ENCODE results near the gene LRP8.
"Not testable (repeated sequence)": the region's sequence is repeated elsewhere in the genome, so short reads cannot be mapped to it uniquely, and the experiment has no call there.

Gene LRP8

GRCh38 chr1:53288790-53289429, 39.0 kb downstream of the LRP8 start:
- no peak for DNase-seq (ENCODE audit: low read depth)
- no peak overlapping the region for H3K4me3 ChIP-seq (ENCODE audit: low read length)
- TF ChIP-seq CTCF (conservative IDR thresholded peaks at IDR 0.05; ENCODE audit: low read length) = no peak

GRCh38 chr1:53288002-53288789, 39.7 kb downstream of the LRP8 start:
- no peak for DNase-seq (ENCODE audit: low read depth)
- no peak for TF ChIP-seq CTCF (conservative IDR thresholded peaks at IDR 0.05; ENCODE audit: low read length)
- H3K4me3 ChIP-seq (ENCODE audit: low read length) = no peak overlapping the region

GRCh38 chr1:53286955-53287354, 40.9 kb downstream of the LRP8 start:
- no peak for TF ChIP-seq CTCF (conservative IDR thresholded peaks at IDR 0.05; ENCODE audit: low read length)
- DNase-seq (ENCODE audit: low read depth) = no peak
- H3K4me3 ChIP-seq (ENCODE audit: low read length) = no peak overlapping the region

DNA sequence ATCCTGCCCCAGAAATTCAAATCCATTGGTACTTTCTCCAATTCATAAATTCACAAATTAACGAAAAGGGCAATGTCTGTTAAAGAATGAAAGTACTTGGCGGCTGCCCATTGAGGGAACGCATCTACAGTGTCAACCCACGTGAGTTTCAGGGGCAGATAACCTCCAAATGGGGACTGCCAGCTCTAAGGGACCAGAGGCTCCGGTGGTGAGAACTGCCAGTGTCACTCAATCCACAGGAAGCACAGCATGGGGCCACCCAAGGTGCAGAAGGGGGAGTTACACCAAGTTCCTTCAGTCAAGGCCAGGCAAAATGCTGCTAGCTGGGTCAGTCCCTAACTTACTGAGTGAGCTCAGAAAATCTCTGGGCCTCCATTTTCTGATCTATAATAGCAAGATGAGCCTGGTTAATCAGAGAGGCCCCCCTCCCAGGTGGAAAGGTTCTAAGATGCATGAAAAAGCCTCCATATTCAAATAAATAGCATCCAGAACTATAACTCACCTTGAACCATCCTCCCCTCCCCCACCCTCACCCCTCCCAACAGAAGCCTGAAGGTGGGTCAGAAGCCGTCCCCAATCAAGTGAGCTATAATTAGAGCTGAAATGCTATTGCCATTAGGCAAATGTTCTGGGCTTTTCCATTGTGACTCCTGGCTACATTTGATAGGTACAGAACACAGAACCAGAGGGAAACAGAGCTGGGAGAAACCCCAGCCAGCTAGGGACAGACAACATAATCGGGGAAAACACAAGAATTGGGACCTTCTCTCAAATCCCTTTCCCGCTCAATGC, 41.7 kb downstream of the LRP8 start:
- no peak for DNase-seq (ENCODE audit: low read depth)
- H3K4me3 ChIP-seq (ENCODE audit: low read length) = no peak overlapping the region
- no peak for TF ChIP-seq CTCF (conservative IDR thresholded peaks at IDR 0.05; ENCODE audit: low read length)

DNA sequence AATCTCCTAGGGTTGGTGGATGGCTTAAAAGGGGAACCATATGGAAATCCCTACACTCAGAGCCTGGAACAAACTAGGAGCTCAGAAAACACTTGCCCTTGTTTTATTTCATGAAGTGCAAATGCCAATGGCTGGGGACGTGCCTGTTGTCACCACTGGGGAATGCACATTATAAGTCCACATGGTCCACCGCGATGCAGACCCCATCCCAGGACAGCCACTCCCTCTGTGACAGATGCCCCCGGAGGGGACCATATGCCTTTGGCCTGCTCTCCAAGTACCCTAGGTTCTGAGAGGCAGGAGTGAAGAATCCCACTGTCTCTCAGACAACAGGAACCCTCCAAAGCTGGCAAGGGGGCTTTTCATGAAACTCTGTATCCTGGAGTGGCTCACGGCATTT, 42.3 kb downstream of the LRP8 start:
- H3K4me3 ChIP-seq (ENCODE audit: low read length) = no peak overlapping the region
- no peak for DNase-seq (ENCODE audit: low read depth)
- no peak for TF ChIP-seq CTCF (conservative IDR thresholded peaks at IDR 0.05; ENCODE audit: low read length)

- TF ChIP-seq CTCF (conservative IDR thresholded peaks at IDR 0.05; ENCODE audit: low read length) = no peak
- no peak for DNase-seq (ENCODE audit: low read depth)
- H3K4me3 ChIP-seq (ENCODE audit: low read length) = no peak overlapping the region
Observed at GRCh38 chr1:53284224-53285020, 43.4 kb downstream of the LRP8 start.

GRCh38 chr1:53283156-53283555, 44.7 kb downstream of the LRP8 start:
- DNase-seq (ENCODE audit: low read depth); H3K4me3 ChIP-seq (ENCODE audit: low read length): not testable (repeated sequence)

Data from AG10803 (cell line).